ENCODE data around the gene PRELP.

DNA sequence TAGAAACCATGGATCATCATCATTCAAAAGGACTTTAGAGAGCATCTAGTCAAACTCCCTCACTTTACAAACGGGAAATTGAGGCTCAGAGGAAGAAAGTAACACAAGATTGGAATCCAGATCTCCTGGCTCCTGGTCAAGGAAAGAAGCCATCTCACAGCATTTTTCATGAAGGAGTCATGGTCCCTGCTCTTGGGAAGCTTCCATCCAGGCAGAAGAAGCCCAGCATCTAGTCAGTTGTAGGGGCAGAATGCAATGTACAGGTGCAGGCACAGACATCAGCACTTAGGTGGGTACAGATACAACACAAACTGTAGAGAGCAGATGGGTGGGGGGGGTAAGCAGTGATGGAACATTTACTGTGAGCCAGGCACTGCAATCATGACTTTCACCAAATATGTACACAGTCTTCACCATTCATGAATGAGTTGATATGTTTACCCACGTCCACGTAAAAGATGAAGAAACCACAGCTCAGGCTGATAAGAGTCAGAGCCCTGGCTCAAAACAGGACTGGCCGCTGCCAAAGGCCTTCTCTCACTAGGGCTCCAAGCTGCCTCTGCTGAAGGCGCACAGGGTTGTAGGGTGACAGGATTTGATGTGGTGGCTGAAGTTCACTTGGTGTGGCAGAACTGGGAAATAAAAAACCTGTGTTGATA is 62.3 kb downstream of the PRELP start:
- TF ChIP-seq CTCF (IDR thresholded peaks at IDR 0.05; ENCODE audit: extremely low read depth in 1 of 2, insufficient read depth in 1 of 2, low read depth in 1 of 2, low read length in 2 of 2) (no peak), POLR2A (IDR thresholded peaks at IDR 0.05; ENCODE audit: low read depth, low read length) (no peak), EZH2 (IDR thresholded peaks at IDR 0.05; ENCODE audit: borderline replicate concordance, low read depth, low read length, severe bottlenecking) (no peak), JUN (IDR thresholded peaks at IDR 0.05; ENCODE audit: borderline replicate concordance, insufficient read depth, insufficient read length, low read depth) (no peak), MYC (IDR thresholded peaks at IDR 0.05; ENCODE audit: low read depth, low read length) (no peak), POLR2AphosphoS5 (IDR thresholded peaks at IDR 0.05; ENCODE audit: insufficient read depth, low read depth, low read length) (no peak), GATA2 (IDR thresholded peaks at IDR 0.05; ENCODE audit: insufficient read depth, insufficient read length, low read depth, low read length) (no peak), FOS (IDR thresholded peaks at IDR 0.05; ENCODE audit: borderline replicate concordance, insufficient read depth, low read length) (no peak)
- TF ChIP-seq, protein P1, sequence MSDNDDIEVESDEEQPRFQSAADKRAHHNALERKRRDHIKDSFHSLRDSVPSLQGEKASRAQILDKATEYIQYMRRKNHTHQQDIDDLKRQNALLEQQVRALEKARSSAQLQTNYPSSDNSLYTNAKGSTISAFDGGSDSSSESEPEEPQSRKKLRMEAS (IDR thresholded peaks at IDR 0.05; ENCODE audit: insufficient read depth, insufficient read length), result no peak

All from endothelial cell of umbilical vein (primary cell).